ENCODE measurements around the gene PCSK1. TPM values are rescaled to one million over a fixed set of nuclear protein-coding genes. Genes with fewer than 3 reads are reported as not detected.

The PCSK1 gene
- total RNA-seq, 1 donor: 1.1 TPM

DNA sequence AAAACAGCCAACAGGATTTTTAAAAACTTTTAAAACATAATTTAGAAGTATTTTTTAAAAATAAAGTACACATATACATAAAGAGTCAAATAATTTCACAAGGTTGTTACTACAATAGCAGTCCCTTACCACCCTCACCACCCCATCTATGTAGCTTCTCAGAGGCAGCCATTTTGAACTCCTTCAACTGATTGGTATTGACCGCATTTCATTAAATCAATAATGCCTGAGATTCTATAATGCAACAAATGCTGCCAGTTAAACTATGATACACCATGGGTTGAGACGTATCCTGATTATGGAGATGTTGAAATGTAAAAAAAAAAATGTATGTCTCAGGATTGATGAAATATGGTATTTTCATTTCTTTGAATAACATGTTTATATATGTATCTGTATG is 78.8 kb downstream of the PCSK1 start:
- no peaks in the 10 kb centered on the region for H4K20me1 ChIP-seq (ENCODE audit: insufficient read depth, low read length)
- H3K79me2 ChIP-seq (ENCODE audit: insufficient read depth, low read length): no peaks in the 10 kb centered on the region
- H3K27ac ChIP-seq (ENCODE audit: low read depth, low read length): no peak overlapping the region
- H2AFZ ChIP-seq (ENCODE audit: low read length): no peak overlapping the region
- H3K4me2 ChIP-seq (ENCODE audit: insufficient read depth, low read length): no peak overlapping the region
- H3K4me1 ChIP-seq (ENCODE audit: insufficient read depth, low read length): no peaks in the 10 kb centered on the region
- H3K4me3 ChIP-seq (ENCODE audit: insufficient read depth, low read length): no peak overlapping the region
- no peak for DNase-seq (ENCODE audit: insufficient read length, low spot score, missing footprints)
- no peaks in the 10 kb centered on the region for H3K36me3 ChIP-seq (ENCODE audit: insufficient read depth, low read length)
- TF ChIP-seq, protein P1, sequence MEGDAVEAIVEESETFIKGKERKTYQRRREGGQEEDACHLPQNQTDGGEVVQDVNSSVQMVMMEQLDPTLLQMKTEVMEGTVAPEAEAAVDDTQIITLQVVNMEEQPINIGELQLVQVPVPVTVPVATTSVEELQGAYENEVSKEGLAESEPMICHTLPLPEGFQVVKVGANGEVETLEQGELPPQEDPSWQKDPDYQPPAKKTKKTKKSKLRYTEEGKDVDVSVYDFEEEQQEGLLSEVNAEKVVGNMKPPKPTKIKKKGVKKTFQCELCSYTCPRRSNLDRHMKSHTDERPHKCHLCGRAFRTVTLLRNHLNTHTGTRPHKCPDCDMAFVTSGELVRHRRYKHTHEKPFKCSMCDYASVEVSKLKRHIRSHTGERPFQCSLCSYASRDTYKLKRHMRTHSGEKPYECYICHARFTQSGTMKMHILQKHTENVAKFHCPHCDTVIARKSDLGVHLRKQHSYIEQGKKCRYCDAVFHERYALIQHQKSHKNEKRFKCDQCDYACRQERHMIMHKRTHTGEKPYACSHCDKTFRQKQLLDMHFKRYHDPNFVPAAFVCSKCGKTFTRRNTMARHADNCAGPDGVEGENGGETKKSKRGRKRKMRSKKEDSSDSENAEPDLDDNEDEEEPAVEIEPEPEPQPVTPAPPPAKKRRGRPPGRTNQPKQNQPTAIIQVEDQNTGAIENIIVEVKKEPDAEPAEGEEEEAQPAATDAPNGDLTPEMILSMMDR (IDR thresholded peaks at IDR 0.05; ENCODE audit: extremely low read depth, low read depth, low read length): no peak
- no peaks in the 10 kb centered on the region for H3K9me3 ChIP-seq (ENCODE audit: low read depth, low read length)
- no peaks in the 10 kb centered on the region for H3K27me3 ChIP-seq (ENCODE audit: insufficient read depth, low read length)

DNA sequence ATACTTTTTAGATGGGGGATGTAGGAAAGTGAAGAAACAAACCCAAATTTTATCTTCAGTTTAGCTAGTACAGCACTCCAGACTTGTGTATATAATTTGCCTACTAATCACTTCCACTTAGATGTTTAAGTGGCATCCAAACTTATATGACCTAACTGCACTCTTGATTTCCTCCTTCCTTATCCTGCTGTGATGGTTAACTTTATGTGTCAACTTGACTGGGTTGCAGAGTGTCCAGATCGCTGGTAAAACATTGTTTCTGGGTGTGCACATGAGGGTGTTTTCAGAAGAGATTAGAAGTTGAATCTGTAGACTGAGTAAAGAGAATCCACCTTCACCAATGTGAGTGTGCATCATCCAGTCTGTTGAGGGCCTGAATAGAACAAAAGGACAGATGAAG is 79.8 kb downstream of the PCSK1 start:
- no peak overlapping the region for H3K4me2 ChIP-seq (ENCODE audit: insufficient read depth, low read length)
- H4K20me1 ChIP-seq (ENCODE audit: insufficient read depth, low read length): no peaks in the 10 kb centered on the region
- H3K9me3 ChIP-seq (ENCODE audit: low read depth, low read length): no peaks in the 10 kb centered on the region
- H3K4me3 ChIP-seq (ENCODE audit: insufficient read depth, low read length): no peak overlapping the region
- H3K79me2 ChIP-seq (ENCODE audit: insufficient read depth, low read length): no peaks in the 10 kb centered on the region
- DNase-seq (ENCODE audit: insufficient read length, low spot score, missing footprints): no peak
- H3K4me1 ChIP-seq (ENCODE audit: insufficient read depth, low read length): peaks cover under 1% of the 10 kb centered on the region
- H3K27me3 ChIP-seq (ENCODE audit: insufficient read depth, low read length): no peaks in the 10 kb centered on the region
- H3K27ac ChIP-seq (ENCODE audit: low read depth, low read length): no peak overlapping the region
- TF ChIP-seq, protein P1 (IDR thresholded peaks at IDR 0.05; ENCODE audit: extremely low read depth, low read depth, low read length): no peak
- H3K36me3 ChIP-seq (ENCODE audit: insufficient read depth, low read length): no peaks in the 10 kb centered on the region
- no peak overlapping the region for H2AFZ ChIP-seq (ENCODE audit: low read length)

DNA sequence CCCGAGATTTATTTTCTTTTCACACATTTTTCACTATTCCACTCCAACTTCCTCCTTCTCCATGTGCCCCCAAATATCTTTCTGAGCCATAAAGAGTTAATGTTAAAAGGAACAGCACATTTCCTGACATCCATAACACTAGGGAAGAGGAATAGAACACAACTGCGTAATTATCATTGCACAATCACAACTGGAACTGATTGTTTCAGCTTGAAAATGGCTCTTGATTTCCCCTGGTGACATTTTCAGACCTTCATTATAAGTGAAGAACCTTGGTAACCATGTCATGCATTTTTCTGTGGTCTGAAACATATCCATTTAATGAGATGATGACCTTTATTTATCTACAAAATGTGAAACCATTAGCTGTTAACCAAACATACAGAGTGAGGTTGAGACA is 82.4 kb downstream of the PCSK1 start:
- no peak overlapping the region for H2AFZ ChIP-seq (ENCODE audit: low read length)
- no peak overlapping the region for H3K27ac ChIP-seq (ENCODE audit: low read depth, low read length)
- TF ChIP-seq, protein P1 (IDR thresholded peaks at IDR 0.05; ENCODE audit: extremely low read depth, low read depth, low read length): no peak
- H3K9me3 ChIP-seq (ENCODE audit: low read depth, low read length): no peaks in the 10 kb centered on the region
- no peaks in the 10 kb centered on the region for H3K36me3 ChIP-seq (ENCODE audit: insufficient read depth, low read length)
- no peaks in the 10 kb centered on the region for H3K79me2 ChIP-seq (ENCODE audit: insufficient read depth, low read length)
- no peaks in the 10 kb centered on the region for H4K20me1 ChIP-seq (ENCODE audit: insufficient read depth, low read length)
- H3K27me3 ChIP-seq (ENCODE audit: insufficient read depth, low read length): no peaks in the 10 kb centered on the region
- peaks cover 11% of the 10 kb centered on the region for H3K4me1 ChIP-seq (ENCODE audit: insufficient read depth, low read length)
- DNase-seq (ENCODE audit: insufficient read length, low spot score, missing footprints): no peak
- no peak overlapping the region for H3K4me3 ChIP-seq (ENCODE audit: insufficient read depth, low read length)
- no peak overlapping the region for H3K4me2 ChIP-seq (ENCODE audit: insufficient read depth, low read length)

DNA sequence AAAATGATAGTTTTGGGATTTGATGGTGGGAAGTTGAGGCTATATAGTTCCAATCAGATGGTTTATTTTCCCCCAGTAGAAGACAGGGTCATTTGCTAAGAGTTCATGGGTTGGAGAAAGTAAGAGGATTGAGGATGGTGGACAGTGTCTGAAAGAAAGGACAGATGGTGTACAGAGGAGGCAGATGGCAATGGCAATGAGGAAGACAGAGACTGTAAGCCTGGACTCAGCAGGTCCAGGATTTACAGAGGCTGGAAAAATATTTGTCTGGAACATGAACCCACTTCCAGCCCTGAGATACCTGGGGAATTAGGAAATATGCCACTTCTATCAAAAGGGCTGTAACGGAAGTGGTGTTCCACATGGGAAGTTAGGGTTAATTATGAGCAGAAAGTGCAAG is 84.5 kb downstream of the PCSK1 start:
- H4K20me1 ChIP-seq (ENCODE audit: insufficient read depth, low read length): no peaks in the 10 kb centered on the region
- no peak overlapping the region for H3K4me3 ChIP-seq (ENCODE audit: insufficient read depth, low read length)
- H3K36me3 ChIP-seq (ENCODE audit: insufficient read depth, low read length): no peaks in the 10 kb centered on the region
- H3K4me2 ChIP-seq (ENCODE audit: insufficient read depth, low read length): no peak overlapping the region
- H3K9me3 ChIP-seq (ENCODE audit: low read depth, low read length): no peaks in the 10 kb centered on the region
- no peaks in the 10 kb centered on the region for H3K27me3 ChIP-seq (ENCODE audit: insufficient read depth, low read length)
- H3K27ac ChIP-seq (ENCODE audit: low read depth, low read length): no peak overlapping the region
- TF ChIP-seq, protein P1 (IDR thresholded peaks at IDR 0.05; ENCODE audit: extremely low read depth, low read depth, low read length): no peak
- no peak for DNase-seq (ENCODE audit: insufficient read length, low spot score, missing footprints)
- no peaks in the 10 kb centered on the region for H3K79me2 ChIP-seq (ENCODE audit: insufficient read depth, low read length)
- H3K4me1 ChIP-seq (ENCODE audit: insufficient read depth, low read length): peaks cover 11% of the 10 kb centered on the region
- no peak overlapping the region for H2AFZ ChIP-seq (ENCODE audit: low read length)

Measured in osteoblast (primary cell).